Mesenchymal stem cell (in vitro differentiated cells and primary cell): Measurements from ENCODE around the gene TTYH3.
A peak's percentile ranks its signal among the peaks of the same experiment; 100 is the strongest.

Experiments used
- DNase-seq: peaks from one replicate; pipeline ENCODE4 v3.0.0-alpha.2; 2013
- H2AFZ ChIP-seq: one replicate; pipeline ENCODE4 v1.6.1; 2013; ENCODE audit warnings: low read depth, mild to moderate bottlenecking, control low read depth, inconsistent platforms, low read length, moderate library complexity
- H2AK5ac ChIP-seq: 2 replicates; pipeline ENCODE4 v1.6.1; 2013; ENCODE audit warnings: low read length, moderate library complexity, mild to moderate bottlenecking, inconsistent platforms; ENCODE audit not compliant: severe bottlenecking
- H2BK120ac ChIP-seq: one replicate; pipeline ENCODE4 v1.6.1; 2013; ENCODE audit warnings: low read depth, mild to moderate bottlenecking, inconsistent platforms, low read length, moderate library complexity
- H2BK12ac ChIP-seq, 2 experiments: one replicate each; pipeline ENCODE4 v1.6.1; 2013; ENCODE audit warnings: inconsistent platforms in 2 of 2, low read length in 2 of 2, mild to moderate bottlenecking in 2 of 2, moderate library complexity in 2 of 2, control low read depth in 1 of 2
- H2BK15ac ChIP-seq: one replicate; pipeline ENCODE4 v1.6.1; 2013; ENCODE audit warnings: mild to moderate bottlenecking, low read depth, inconsistent platforms; ENCODE audit not compliant: poor library complexity, severe bottlenecking
- H2BK5ac ChIP-seq: 2 replicates; pipeline ENCODE4 v1.6.1; 2013; ENCODE audit warnings: low read depth, mild to moderate bottlenecking, low read length, control low read depth, inconsistent platforms; ENCODE audit not compliant: poor library complexity, severe bottlenecking
- H3K14ac ChIP-seq, 2 experiments: one replicate each; pipeline ENCODE4 v1.6.1; 2013; ENCODE audit warnings: inconsistent platforms in 2 of 2, low read length in 2 of 2, control low read depth in 1 of 2, mild to moderate bottlenecking in 1 of 2, moderate library complexity in 1 of 2
- H3K18ac ChIP-seq, 2 experiments: one replicate each; pipeline ENCODE4 v1.6.1; 2013; ENCODE audit warnings: inconsistent platforms in 2 of 2, low read length in 2 of 2, control low read depth in 1 of 2, low read depth in 1 of 2, mild to moderate bottlenecking in 1 of 2
- H3K23ac ChIP-seq, 2 experiments: one replicate each; pipeline ENCODE4 v1.6.1; 2013; ENCODE audit warnings: inconsistent platforms in 2 of 2, low read length in 2 of 2, mild to moderate bottlenecking in 2 of 2, moderate library complexity in 2 of 2, control low read depth in 1 of 2
- H3K27ac ChIP-seq: 2 replicates; pipeline ENCODE4 v1.5.1; 2013; ENCODE audit warnings: mild to moderate bottlenecking, moderate library complexity, low read length, control low read depth, inconsistent platforms; ENCODE audit not compliant: poor library complexity, severe bottlenecking
- H3K27me3 ChIP-seq, 2 experiments: 2 replicates each; pipeline versions ENCODE4 v1.6.1 to v1.7.0; 2013; ENCODE audit warnings: low read length in 2 of 2, mild to moderate bottlenecking in 2 of 2, moderate library complexity in 2 of 2, control low read depth in 1 of 2, inconsistent platforms in 1 of 2; ENCODE audit not compliant: control insufficient read depth in 1 of 2, insufficient read depth in 1 of 2
- H3K36me3 ChIP-seq, 2 experiments: 2 replicates each; pipeline versions ENCODE4 v1.6.1 to v1.7.0; 2013; ENCODE audit warnings: low read length in 2 of 2, control low read depth in 1 of 2, inconsistent platforms in 1 of 2, low read depth in 1 of 2, mild to moderate bottlenecking in 1 of 2; ENCODE audit not compliant: insufficient read depth in 2 of 2, control insufficient read depth in 1 of 2
- H3K4ac ChIP-seq, 2 experiments: one replicate each; pipeline ENCODE4 v1.6.1; 2013; ENCODE audit warnings: inconsistent platforms in 2 of 2, low read length in 2 of 2, mild to moderate bottlenecking in 2 of 2, moderate library complexity in 2 of 2, control low read depth in 1 of 2, low read depth in 1 of 2
- H3K4me1 ChIP-seq: 2 replicates; pipeline ENCODE4 v1.6.1; 2013; ENCODE audit warnings: low read depth, low read length, control low read depth; ENCODE audit not compliant: control insufficient read depth, insufficient read depth
- H3K4me2 ChIP-seq: 2 replicates; pipeline ENCODE4 v1.6.1; 2013; ENCODE audit warnings: low read length, mild to moderate bottlenecking, inconsistent platforms; ENCODE audit not compliant: poor library complexity, severe bottlenecking
- H3K4me3 ChIP-seq, 2 experiments: 2 replicates each; pipeline versions ENCODE4 v1.5.1 to v1.7.0; 2013; ENCODE audit warnings: low read length in 2 of 2, mild to moderate bottlenecking in 2 of 2, control low read depth in 1 of 2, low read depth in 1 of 2; ENCODE audit not compliant: insufficient read depth in 1 of 2
- H3K79me1 ChIP-seq: replicated peaks from 2 replicates; pipeline ENCODE4 v1.6.1; 2013; ENCODE audit warnings: mild to moderate bottlenecking, control low read depth, low read length, inconsistent platforms; ENCODE audit not compliant: poor library complexity, severe bottlenecking
- H3K9ac ChIP-seq: 2 replicates; pipeline ENCODE4 v1.7.0; 2013; ENCODE audit warnings: mild to moderate bottlenecking, low read length, moderate library complexity
- H3K9me3 ChIP-seq: 2 replicates; pipeline ENCODE4 v1.7.0; 2013; ENCODE audit warnings: mild to moderate bottlenecking, low read length; ENCODE audit not compliant: control insufficient read depth
- H4K8ac ChIP-seq: one replicate; pipeline ENCODE4 v1.6.1; 2013; ENCODE audit warnings: inconsistent platforms, mild to moderate bottlenecking, low read length, moderate library complexity
- H4K91ac ChIP-seq: one replicate; pipeline ENCODE4 v1.6.1; 2013; ENCODE audit warnings: mild to moderate bottlenecking, low read length, inconsistent platforms
- WGBS: methylation state at CpG from one replicate; pipeline ENCODE4 v1.1.7; 2013; ENCODE audit warnings: mixed read lengths; 5-methylcytosine and 5-hydroxymethylcytosine counted together

The TTYH3 gene

DNA sequence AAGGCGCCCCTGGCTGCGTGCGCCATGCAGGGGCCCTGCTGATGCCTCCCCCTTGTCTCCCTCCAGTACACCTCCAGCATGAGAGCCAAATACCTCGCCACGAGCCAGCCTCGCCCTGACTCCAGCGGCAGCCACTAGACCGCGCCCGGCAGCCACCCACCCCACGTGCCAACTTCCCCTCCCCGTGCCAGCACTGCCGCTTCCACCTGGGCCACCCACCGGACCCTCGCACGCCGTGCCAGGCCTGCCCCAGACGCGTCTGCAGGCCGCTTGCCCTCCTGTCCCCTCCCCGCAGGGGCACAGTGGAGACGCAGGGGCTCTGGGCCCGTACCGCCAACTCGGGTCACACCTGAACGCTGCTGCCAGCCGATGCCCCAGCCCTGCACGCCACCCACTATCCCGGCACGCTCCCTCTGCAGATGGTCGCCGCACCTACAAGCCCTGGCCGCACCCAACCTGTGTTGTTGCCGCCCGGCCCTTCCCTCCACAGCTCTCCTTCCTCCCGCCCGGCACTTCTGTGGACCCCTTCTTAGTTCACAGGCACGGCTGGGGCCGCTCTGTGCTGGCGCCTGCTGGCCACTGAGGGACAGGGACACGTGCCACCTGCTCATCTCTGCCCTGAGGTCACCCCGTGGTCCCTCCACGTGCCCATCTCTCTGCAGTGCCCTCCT is 30.0 kb downstream of the TTYH3 start:
- Histone ChIP-seq H3K4me1 (peaks cover 40% of the 10 kb centered on the region), H4K91ac (no peak overlapping the region), H3K14ac (no peak overlapping the region), H3K27ac (no peak overlapping the region), H3K4me2 (no peak overlapping the region), H3K79me1 (peaks cover 36% of the 10 kb centered on the region), H3K36me3 (peaks cover 19 to 83% of the 10 kb centered on the region in 2 experiments), H2BK12ac (no peak overlapping the region), H3K4ac (no peak overlapping the region), H2AK5ac (no peak overlapping the region), H4K8ac (no peak overlapping the region), H3K18ac (no peak overlapping the region), H3K9me3 (peaks cover 1% of the 10 kb centered on the region), H3K9ac (no peak overlapping the region), H3K4me3 (no peak overlapping the region), H3K27me3 (peaks cover 0 to 10% of the 10 kb centered on the region in 2 experiments), H2AFZ (no peak overlapping the region), H2BK15ac (no peak overlapping the region), H3K23ac (no peak overlapping the region), H2BK120ac (no peak overlapping the region), H2BK5ac (no peak overlapping the region)
- DNase-seq: no peak
- 95% methylated on average over 43 of the region's 43 CpGs for WGBS

- Histone ChIP-seq H3K18ac (no peak overlapping the region), H2BK5ac (no peak overlapping the region)
- 93% methylated on average over 33 of the region's 33 CpGs for WGBS
Measured at GRCh38 chr7:2662273-2663120, 30.7 kb downstream of the TTYH3 start.

GRCh38 chr7:2663121-2663886 is 31.5 kb downstream of the TTYH3 start:
- H3K27ac ChIP-seq: no peak overlapping the region
- no peak for DNase-seq
- peaks cover 26% of the 10 kb centered on the region for H3K79me1 ChIP-seq
- peaks cover 9 to 67% of the 10 kb centered on the region in 2 experiments for H3K36me3 ChIP-seq
- no peak overlapping the region for H3K4me3 ChIP-seq
- H3K9ac ChIP-seq: no peak overlapping the region
- no peak overlapping the region for H2AK5ac ChIP-seq
- no peak overlapping the region for H2AFZ ChIP-seq
- no peak overlapping the region for H4K8ac ChIP-seq
- peaks cover 5% of the 10 kb centered on the region for H3K9me3 ChIP-seq
- H2BK12ac ChIP-seq: no peak overlapping the region
- no peak overlapping the region for H3K4ac ChIP-seq
- no peak overlapping the region for H2BK5ac ChIP-seq
- no peak overlapping the region for H3K14ac ChIP-seq
- peaks cover 42% of the 10 kb centered on the region for H3K4me1 ChIP-seq
- H2BK120ac ChIP-seq: no peak overlapping the region
- H4K91ac ChIP-seq: peak overlapping the region; percentile 10
- H3K23ac ChIP-seq: no peak overlapping the region
- peaks cover 0 to 25% of the 10 kb centered on the region in 2 experiments for H3K27me3 ChIP-seq
- no peak overlapping the region for H2BK15ac ChIP-seq
- no peak overlapping the region for H3K4me2 ChIP-seq
- WGBS: 89% methylated on average over 29 of the region's 30 CpGs
- no peak overlapping the region for H3K18ac ChIP-seq

More at GRCh38 chr7:2662273-2663120, 30.7 kb downstream of the TTYH3 start:
- Histone ChIP-seq H3K4me3 (no peak overlapping the region), H3K23ac (no peak overlapping the region), H3K36me3 (peaks cover 11 to 75% of the 10 kb centered on the region in 2 experiments), H3K79me1 (peaks cover 34% of the 10 kb centered on the region), H3K4me2 (no peak overlapping the region), H4K91ac (no peak overlapping the region), H3K9ac (no peak overlapping the region), H2AK5ac (no peak overlapping the region), H3K4ac (no peak overlapping the region), H2AFZ (no peak overlapping the region), H3K9me3 (peaks cover 5% of the 10 kb centered on the region), H2BK120ac (no peak overlapping the region), H3K27ac (no peak overlapping the region), H2BK12ac (no peak overlapping the region), H2BK15ac (no peak overlapping the region), H3K14ac (no peak overlapping the region), H3K27me3 (peaks cover 0 to 17% of the 10 kb centered on the region in 2 experiments), H4K8ac (no peak overlapping the region), H3K4me1 (peaks cover 41% of the 10 kb centered on the region)
- DNase-seq: no peak

DNA sequence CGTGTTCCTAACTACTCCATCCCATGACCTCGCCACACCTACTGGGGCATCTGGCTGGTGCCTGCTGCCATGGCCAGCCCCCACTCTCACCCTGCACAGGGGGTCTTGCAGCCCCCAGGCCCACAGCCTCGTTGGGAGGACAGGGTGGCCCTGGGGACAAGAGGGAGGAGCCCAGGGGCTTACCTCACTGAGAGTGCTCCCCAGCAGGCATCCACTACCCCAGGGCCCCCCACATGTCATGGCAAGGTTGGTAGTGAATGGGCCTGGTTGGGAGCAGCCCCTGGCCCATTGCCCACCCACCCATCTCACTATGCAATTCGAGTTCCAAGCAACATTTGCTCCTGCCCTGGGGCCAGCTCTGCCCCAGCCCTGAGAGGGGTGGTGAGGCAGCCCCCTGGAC is 32.2 kb downstream of the TTYH3 start:
- H3K18ac ChIP-seq: no peak overlapping the region
- no peak overlapping the region for H2AFZ ChIP-seq
- H2BK15ac ChIP-seq: no peak overlapping the region
- no peak overlapping the region for H3K27ac ChIP-seq
- no peak overlapping the region for H3K14ac ChIP-seq
- no peak overlapping the region for H2BK5ac ChIP-seq
- peaks cover 5% of the 10 kb centered on the region for H3K9me3 ChIP-seq
- peaks cover 39% of the 10 kb centered on the region for H3K4me1 ChIP-seq
- no peak overlapping the region for H2BK120ac ChIP-seq
- H3K9ac ChIP-seq: no peak overlapping the region
- no peak overlapping the region for H2BK12ac ChIP-seq
- no peak overlapping the region for H2AK5ac ChIP-seq
- no peak overlapping the region for H4K91ac ChIP-seq
- no peak overlapping the region for H3K4me2 ChIP-seq
- H3K79me1 ChIP-seq: peaks cover 19% of the 10 kb centered on the region
- peaks cover 5 to 61% of the 10 kb centered on the region in 2 experiments for H3K36me3 ChIP-seq
- no peak for DNase-seq
- no peak overlapping the region for H3K4ac ChIP-seq
- H3K23ac ChIP-seq: no peak overlapping the region
- H3K4me3 ChIP-seq: no peak overlapping the region
- peaks cover 0 to 26% of the 10 kb centered on the region in 2 experiments for H3K27me3 ChIP-seq
- H4K8ac ChIP-seq: no peak overlapping the region
- 90% methylated on average over 4 of the region's 4 CpGs for WGBS
